HepG2 (cell line): ENCODE data around the gene RRBP1. TPM values are rescaled to one million over a fixed set of nuclear protein-coding genes. Genes with fewer than 3 reads are reported as not detected.
A peak's percentile ranks its signal among the peaks of the same experiment; 100 is the strongest.

Experiments
- ERF ChIP-seq: IDR thresholded peaks from 2 replicates; pipeline ENCODE4 v1.6.1; 2018; ENCODE audit warnings: missing biosample characterization, missing genetic modification reagents
- ESRRA ChIP-seq: sonication (generic); formaldehyde crosslinking; IDR thresholded peaks from 2 replicates; pipeline ENCODE4 v1.5.1; 2020; ENCODE audit warnings: mild to moderate bottlenecking, low read depth, missing genetic modification reagents
- MAFG ChIP-seq: sonication (generic); formaldehyde crosslinking; IDR thresholded peaks from 2 replicates; pipeline ENCODE4 v1.5.1; 2020; ENCODE audit warnings: mild to moderate bottlenecking, missing genetic modification reagents
- NFE2L2 ChIP-seq: fragments of 150-350 bp; IDR thresholded peaks from 2 replicates; pipeline ENCODE4 v1.6.1; 2014; ENCODE audit warnings: low read length
- PRMT3 ChIP-seq: sonication (generic); formaldehyde crosslinking; IDR thresholded peaks from 2 replicates; pipeline ENCODE4 v1.8.1; 2022; ENCODE audit warnings: low read depth, mild to moderate bottlenecking, moderate library complexity, missing genetic modification reagents, borderline replicate concordance
- RXRA ChIP-seq: sonication (generic); formaldehyde crosslinking; IDR thresholded peaks from 2 replicates; pipeline ENCODE4 v1.5.1; 2020; ENCODE audit warnings: missing genetic modification reagents
- TBX3 ChIP-seq: fragments of 450-650 bp; IDR thresholded peaks from 2 replicates; pipeline ENCODE4 v1.6.1; 2017; ENCODE audit warnings: antibody characterized with exemption, mild to moderate bottlenecking, inconsistent platforms, borderline replicate concordance
- ZFP36L1 ChIP-seq: sonication (generic); formaldehyde crosslinking; IDR thresholded peaks from 2 replicates; pipeline ENCODE4 v1.8.0; 2022; ENCODE audit warnings: mild to moderate bottlenecking, missing genetic modification reagents, moderate library complexity
- ZKSCAN8 ChIP-seq: IDR thresholded peaks from 2 replicates; pipeline ENCODE4 v1.6.1; 2016; ENCODE audit warnings: borderline replicate concordance, missing genetic modification reagents, missing compliant biosample characterization
- ZNF83 ChIP-seq: sonication (generic); formaldehyde crosslinking; IDR thresholded peaks from 2 replicates; pipeline ENCODE4 v1.4.0; 2020; ENCODE audit warnings: missing genetic modification reagents, mild to moderate bottlenecking, borderline replicate concordance
- ZSCAN31 ChIP-seq: sonication (generic); formaldehyde crosslinking; IDR thresholded peaks from 2 replicates; pipeline ENCODE4 v1.5.0; 2020; ENCODE audit warnings: low read depth, mild to moderate bottlenecking, missing genetic modification reagents
- polyA plus RNA-seq, 8 experiments: library from polyadenylated mRNA; depleted of rRNA in 3 of 8; stranded (reverse) in 7 of 8; unstranded in 1 of 8; fragments of >200 nt; fragmentation: Illumina TruSeq in 4 of 8; extraction: Trizol in 4 of 8; gene quantifications; 2 replicates each; pipeline versions ENCODE4 v1.2.1 to v1.2.3, GENCODE V29; 2011 to 2016; ENCODE audit warnings: low read depth in 4 of 8, missing spikeins in 1 of 8, mixed read lengths in 1 of 8; ENCODE audit not compliant: insufficient read depth in 1 of 8
- total RNA-seq, 5 experiments: library from RNA; depleted of rRNA; stranded (reverse); fragments of >200 nt; fragmentation: Illumina TruSeq; extraction: Trizol; gene quantifications; 2 replicates each; pipeline ENCODE4 v1.2.3, GENCODE V29; 2016; ENCODE audit warnings: low read depth in 1 of 5
- TF ChIP-seq, protein P1 (sequence below): sonication (generic); formaldehyde crosslinking; IDR thresholded peaks from 2 replicates; pipeline ENCODE4 v1.4.0; 2020; ENCODE audit warnings: missing genetic modification reagents
- TF ChIP-seq, protein P2 (sequence below): sonication (generic); formaldehyde crosslinking; IDR thresholded peaks from 2 replicates; pipeline ENCODE4 v1.4.0; 2020; ENCODE audit warnings: low read depth, mild to moderate bottlenecking, missing genetic modification reagents
- TF ChIP-seq, protein P3 (sequence below): sonication (generic); formaldehyde crosslinking; conservative IDR thresholded peaks from 2 replicates; pipeline ENCODE4 v1.4.0; 2020; ENCODE audit warnings: missing genetic modification reagents
- TF ChIP-seq, protein P4 (sequence below): sonication (generic); formaldehyde crosslinking; IDR thresholded peaks from 2 replicates; pipeline ENCODE4 v1.5.0; 2020; ENCODE audit warnings: mild to moderate bottlenecking, missing genetic modification reagents
- TF ChIP-seq, protein P5 (sequence below): sonication (generic); formaldehyde crosslinking; conservative IDR thresholded peaks from 2 replicates; pipeline ENCODE4 v1.8.0; 2022; ENCODE audit warnings: missing genetic modification reagents
- TF ChIP-seq, protein P6 (sequence below): sonication (generic); formaldehyde crosslinking; IDR thresholded peaks from 2 replicates; pipeline ENCODE4 v1.4.0; 2020; ENCODE audit warnings: missing genetic modification reagents

RRBP1 gene
- total and polyA plus RNA-seq, 2 of the 13 experiments (the other 11 are each of a cell fraction or from before 2014, with no cell fraction given): 150 to 222 TPM

DNA sequence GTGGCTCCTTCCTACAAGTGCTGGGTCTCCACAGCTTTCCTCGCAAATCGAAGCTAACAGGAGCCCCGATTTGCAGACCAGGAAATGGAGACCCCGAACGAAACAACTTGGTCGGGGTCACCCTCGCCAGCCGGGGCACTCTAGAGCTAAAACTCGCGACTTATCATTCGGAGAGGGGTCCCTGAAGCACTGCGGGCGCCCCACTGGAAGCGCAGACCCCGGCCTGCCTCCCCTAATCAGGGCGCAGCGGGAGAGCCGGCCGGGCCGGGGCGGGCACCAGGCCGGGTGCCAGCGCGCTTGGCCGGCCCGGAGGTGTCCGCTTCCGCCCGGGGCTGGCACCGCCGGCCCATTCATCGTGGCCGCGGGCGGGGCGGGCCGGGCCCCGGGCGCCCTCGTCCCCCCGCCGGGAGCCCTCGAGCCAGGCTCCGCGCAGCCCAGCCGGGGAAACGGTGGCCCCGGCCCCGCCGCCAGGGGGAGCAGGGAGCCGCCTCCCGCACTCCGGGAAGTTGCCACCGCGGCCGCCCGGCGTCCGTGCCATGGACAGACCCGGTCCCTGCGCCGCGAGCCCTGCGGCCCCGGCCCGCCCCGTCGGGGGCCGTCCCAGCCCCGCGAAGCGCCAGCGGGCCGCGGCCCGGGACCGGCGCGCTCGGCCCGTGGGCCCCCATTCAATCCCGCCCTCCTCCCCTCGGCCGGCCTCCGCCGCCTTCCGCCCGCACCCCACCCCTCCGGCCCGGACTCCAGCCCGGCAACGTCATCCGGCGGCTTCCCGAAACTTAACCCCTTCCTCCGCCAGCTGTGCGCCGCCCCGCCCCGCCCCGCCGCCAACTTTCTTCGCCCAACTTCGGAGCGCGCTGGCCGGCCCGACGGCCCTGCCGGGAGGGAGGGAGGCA lies 961 bp downstream of the RRBP1 start (continued):
- TF ChIP-seq ESRRA (CRISPR knock-in tag): no peak; the same call in 1 of the 2 replicates
- TF ChIP-seq, protein P1, sequence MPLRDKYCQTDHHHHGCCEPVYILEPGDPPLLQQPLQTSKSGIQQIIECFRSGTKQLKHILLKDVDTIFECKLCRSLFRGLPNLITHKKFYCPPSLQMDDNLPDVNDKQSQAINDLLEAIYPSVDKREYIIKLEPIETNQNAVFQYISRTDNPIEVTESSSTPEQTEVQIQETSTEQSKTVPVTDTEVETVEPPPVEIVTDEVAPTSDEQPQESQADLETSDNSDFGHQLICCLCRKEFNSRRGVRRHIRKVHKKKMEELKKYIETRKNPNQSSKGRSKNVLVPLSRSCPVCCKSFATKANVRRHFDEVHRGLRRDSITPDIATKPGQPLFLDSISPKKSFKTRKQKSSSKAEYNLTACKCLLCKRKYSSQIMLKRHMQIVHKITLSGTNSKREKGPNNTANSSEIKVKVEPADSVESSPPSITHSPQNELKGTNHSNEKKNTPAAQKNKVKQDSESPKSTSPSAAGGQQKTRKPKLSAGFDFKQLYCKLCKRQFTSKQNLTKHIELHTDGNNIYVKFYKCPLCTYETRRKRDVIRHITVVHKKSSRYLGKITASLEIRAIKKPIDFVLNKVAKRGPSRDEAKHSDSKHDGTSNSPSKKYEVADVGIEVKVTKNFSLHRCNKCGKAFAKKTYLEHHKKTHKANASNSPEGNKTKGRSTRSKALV (CRISPR knock-in tag): no peak
- TF ChIP-seq, protein P2, sequence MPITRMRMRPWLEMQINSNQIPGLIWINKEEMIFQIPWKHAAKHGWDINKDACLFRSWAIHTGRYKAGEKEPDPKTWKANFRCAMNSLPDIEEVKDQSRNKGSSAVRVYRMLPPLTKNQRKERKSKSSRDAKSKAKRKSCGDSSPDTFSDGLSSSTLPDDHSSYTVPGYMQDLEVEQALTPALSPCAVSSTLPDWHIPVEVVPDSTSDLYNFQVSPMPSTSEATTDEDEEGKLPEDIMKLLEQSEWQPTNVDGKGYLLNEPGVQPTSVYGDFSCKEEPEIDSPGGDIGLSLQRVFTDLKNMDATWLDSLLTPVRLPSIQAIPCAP (CRISPR knock-in tag): no peak
- TF ChIP-seq, protein P3, sequence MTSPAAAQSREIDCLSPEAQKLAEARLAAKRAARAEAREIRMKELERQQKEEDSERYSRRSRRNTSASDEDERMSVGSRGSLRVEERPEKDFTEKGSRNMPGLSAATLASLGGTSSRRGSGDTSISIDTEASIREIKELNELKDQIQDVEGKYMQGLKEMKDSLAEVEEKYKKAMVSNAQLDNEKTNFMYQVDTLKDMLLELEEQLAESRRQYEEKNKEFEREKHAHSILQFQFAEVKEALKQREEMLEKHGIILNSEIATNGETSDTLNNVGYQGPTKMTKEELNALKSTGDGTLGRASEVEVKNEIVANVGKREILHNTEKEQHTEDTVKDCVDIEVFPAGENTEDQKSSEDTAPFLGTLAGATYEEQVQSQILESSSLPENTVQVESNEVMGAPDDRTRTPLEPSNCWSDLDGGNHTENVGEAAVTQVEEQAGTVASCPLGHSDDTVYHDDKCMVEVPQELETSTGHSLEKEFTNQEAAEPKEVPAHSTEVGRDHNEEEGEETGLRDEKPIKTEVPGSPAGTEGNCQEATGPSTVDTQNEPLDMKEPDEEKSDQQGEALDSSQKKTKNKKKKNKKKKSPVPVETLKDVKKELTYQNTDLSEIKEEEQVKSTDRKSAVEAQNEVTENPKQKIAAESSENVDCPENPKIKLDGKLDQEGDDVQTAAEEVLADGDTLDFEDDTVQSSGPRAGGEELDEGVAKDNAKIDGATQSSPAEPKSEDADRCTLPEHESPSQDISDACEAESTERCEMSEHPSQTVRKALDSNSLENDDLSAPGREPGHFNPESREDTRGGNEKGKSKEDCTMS (CRISPR knock-in tag): no peak
- TF ChIP-seq, protein P4, sequence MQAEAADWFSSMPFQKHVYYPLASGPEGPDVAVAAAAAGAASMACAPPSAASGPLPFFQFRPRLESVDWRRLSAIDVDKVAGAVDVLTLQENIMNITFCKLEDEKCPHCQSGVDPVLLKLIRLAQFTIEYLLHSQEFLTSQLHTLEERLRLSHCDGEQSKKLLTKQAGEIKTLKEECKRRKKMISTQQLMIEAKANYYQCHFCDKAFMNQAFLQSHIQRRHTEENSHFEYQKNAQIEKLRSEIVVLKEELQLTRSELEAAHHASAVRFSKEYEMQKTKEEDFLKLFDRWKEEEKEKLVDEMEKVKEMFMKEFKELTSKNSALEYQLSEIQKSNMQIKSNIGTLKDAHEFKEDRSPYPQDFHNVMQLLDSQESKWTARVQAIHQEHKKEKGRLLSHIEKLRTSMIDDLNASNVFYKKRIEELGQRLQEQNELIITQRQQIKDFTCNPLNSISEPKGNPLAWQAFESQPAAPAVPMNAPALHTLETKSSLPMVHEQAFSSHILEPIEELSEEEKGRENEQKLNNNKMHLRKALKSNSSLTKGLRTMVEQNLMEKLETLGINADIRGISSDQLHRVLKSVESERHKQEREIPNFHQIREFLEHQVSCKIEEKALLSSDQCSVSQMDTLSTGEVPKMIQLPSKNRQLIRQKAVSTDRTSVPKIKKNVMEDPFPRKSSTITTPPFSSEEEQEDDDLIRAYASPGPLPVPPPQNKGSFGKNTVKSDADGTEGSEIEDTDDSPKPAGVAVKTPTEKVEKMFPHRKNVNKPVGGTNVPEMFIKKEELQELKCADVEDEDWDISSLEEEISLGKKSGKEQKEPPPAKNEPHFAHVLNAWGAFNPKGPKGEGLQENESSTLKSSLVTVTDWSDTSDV (CRISPR knock-in tag): no peak
- no peak for TF ChIP-seq NFE2L2
- TF ChIP-seq TBX3: no peak
- TF ChIP-seq, protein P5, sequence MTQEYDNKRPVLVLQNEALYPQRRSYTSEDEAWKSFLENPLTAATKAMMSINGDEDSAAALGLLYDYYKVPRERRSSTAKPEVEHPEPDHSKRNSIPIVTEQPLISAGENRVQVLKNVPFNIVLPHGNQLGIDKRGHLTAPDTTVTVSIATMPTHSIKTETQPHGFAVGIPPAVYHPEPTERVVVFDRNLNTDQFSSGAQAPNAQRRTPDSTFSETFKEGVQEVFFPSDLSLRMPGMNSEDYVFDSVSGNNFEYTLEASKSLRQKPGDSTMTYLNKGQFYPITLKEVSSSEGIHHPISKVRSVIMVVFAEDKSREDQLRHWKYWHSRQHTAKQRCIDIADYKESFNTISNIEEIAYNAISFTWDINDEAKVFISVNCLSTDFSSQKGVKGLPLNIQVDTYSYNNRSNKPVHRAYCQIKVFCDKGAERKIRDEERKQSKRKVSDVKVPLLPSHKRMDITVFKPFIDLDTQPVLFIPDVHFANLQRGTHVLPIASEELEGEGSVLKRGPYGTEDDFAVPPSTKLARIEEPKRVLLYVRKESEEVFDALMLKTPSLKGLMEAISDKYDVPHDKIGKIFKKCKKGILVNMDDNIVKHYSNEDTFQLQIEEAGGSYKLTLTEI (CRISPR knock-in tag): no peak
- TF ChIP-seq ZFP36L1: no peak
- no peak for TF ChIP-seq MAFG
- TF ChIP-seq ZKSCAN8 (CRISPR knock-in tag): no peak
- TF ChIP-seq, protein P6, sequence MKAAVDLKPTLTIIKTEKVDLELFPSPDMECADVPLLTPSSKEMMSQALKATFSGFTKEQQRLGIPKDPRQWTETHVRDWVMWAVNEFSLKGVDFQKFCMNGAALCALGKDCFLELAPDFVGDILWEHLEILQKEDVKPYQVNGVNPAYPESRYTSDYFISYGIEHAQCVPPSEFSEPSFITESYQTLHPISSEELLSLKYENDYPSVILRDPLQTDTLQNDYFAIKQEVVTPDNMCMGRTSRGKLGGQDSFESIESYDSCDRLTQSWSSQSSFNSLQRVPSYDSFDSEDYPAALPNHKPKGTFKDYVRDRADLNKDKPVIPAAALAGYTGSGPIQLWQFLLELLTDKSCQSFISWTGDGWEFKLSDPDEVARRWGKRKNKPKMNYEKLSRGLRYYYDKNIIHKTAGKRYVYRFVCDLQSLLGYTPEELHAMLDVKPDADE (CRISPR knock-in tag): no peak
- no peak for TF ChIP-seq ZSCAN31 (CRISPR knock-in tag)
- 0 out of 2 replicates have a peak, but pooled peaks have one; percentile 6 for TF ChIP-seq PRMT3
- no peak for TF ChIP-seq ERF (CRISPR knock-in tag)
- TF ChIP-seq RXRA (CRISPR knock-in tag): 0 out of 2 replicates have a peak, but pooled peaks have one; percentile 38
- TF ChIP-seq ZNF83: no peak
